Gastrocnemius medialis (tissue), 4 donors: ENCODE data around the gene GDPD5.

Source experiments
- POLR2A ChIP-seq, 2 donors: fragments of 450-650 bp; IDR thresholded peaks; one replicate each; pipeline ENCODE4 v1.6.1; 2017; ENCODE audit warnings: antibody characterized with exemption in 2 of 2, mild to moderate bottlenecking in 2 of 2, moderate library complexity in 2 of 2
- TF ChIP-seq, protein P1 (sequence below), 5 experiments: fragments of 450-650 bp in 3 of 5; fragments of 200-600 bp in 2 of 5; sonication (generic) in 2 of 5; IDR thresholded peaks in 4 of 5; conservative IDR thresholded peaks in 1 of 5; 1 replicate in 4 of 5; 2 replicates in 1 of 5; pipeline ENCODE4 v1.5.1; 2016 to 2019; ENCODE audit warnings: antibody characterized with exemption in 5 of 5, mild to moderate bottlenecking in 3 of 5, moderate library complexity in 3 of 5

DNA sequence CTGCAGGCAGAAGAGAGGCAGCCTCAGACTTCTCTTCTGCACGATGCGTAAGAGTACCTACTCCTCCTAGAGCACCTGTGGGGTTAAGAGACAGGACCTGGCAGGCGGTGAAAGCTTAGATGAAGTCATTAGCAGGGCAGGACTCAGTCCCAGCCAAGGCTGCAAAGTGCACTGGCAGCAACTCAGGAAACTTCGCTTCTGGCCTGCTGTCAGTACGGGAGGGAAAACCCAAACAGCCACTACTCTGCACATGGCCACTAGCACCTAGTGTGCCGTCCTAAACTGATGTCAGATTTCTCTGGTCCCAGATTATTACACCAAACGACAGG, 84.0 kb downstream of the GDPD5 start:
- TF ChIP-seq, protein P1, sequence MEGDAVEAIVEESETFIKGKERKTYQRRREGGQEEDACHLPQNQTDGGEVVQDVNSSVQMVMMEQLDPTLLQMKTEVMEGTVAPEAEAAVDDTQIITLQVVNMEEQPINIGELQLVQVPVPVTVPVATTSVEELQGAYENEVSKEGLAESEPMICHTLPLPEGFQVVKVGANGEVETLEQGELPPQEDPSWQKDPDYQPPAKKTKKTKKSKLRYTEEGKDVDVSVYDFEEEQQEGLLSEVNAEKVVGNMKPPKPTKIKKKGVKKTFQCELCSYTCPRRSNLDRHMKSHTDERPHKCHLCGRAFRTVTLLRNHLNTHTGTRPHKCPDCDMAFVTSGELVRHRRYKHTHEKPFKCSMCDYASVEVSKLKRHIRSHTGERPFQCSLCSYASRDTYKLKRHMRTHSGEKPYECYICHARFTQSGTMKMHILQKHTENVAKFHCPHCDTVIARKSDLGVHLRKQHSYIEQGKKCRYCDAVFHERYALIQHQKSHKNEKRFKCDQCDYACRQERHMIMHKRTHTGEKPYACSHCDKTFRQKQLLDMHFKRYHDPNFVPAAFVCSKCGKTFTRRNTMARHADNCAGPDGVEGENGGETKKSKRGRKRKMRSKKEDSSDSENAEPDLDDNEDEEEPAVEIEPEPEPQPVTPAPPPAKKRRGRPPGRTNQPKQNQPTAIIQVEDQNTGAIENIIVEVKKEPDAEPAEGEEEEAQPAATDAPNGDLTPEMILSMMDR (IDR thresholded peaks at IDR 0.05 in 4 of 5, conservative IDR thresholded peaks at IDR 0.05 in 1 of 5): no peak
- no peak for TF ChIP-seq POLR2A (IDR thresholded peaks at IDR 0.05)
